ENCODE measurements around the gene LSAMP.

Gene LSAMP

DNA sequence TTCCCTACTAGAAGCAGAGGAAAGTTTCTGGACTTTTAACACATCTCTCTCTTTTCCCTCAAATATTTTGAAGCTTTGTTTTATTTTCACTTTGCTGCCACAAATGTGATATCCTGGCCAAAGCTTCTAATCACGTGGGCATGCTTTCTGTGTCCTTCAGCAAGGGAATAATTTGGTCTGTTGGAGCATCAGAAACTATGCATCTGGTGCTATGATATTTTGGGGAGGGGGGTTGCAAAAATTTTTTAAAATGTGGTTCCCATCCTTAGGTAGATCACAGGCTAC, 567.7 kb downstream of the LSAMP start:
- TF ChIP-seq, protein P1, sequence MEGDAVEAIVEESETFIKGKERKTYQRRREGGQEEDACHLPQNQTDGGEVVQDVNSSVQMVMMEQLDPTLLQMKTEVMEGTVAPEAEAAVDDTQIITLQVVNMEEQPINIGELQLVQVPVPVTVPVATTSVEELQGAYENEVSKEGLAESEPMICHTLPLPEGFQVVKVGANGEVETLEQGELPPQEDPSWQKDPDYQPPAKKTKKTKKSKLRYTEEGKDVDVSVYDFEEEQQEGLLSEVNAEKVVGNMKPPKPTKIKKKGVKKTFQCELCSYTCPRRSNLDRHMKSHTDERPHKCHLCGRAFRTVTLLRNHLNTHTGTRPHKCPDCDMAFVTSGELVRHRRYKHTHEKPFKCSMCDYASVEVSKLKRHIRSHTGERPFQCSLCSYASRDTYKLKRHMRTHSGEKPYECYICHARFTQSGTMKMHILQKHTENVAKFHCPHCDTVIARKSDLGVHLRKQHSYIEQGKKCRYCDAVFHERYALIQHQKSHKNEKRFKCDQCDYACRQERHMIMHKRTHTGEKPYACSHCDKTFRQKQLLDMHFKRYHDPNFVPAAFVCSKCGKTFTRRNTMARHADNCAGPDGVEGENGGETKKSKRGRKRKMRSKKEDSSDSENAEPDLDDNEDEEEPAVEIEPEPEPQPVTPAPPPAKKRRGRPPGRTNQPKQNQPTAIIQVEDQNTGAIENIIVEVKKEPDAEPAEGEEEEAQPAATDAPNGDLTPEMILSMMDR (IDR thresholded peaks at IDR 0.05; ENCODE audit: control insufficient read depth, insufficient read depth, low read depth, low read length, missing control alignments): no peak
- no peak for DNase-seq (ENCODE audit: low read depth)
- no peak overlapping the region for H3K4me3 ChIP-seq (ENCODE audit: control insufficient read depth, low read depth, low read length)

DNA sequence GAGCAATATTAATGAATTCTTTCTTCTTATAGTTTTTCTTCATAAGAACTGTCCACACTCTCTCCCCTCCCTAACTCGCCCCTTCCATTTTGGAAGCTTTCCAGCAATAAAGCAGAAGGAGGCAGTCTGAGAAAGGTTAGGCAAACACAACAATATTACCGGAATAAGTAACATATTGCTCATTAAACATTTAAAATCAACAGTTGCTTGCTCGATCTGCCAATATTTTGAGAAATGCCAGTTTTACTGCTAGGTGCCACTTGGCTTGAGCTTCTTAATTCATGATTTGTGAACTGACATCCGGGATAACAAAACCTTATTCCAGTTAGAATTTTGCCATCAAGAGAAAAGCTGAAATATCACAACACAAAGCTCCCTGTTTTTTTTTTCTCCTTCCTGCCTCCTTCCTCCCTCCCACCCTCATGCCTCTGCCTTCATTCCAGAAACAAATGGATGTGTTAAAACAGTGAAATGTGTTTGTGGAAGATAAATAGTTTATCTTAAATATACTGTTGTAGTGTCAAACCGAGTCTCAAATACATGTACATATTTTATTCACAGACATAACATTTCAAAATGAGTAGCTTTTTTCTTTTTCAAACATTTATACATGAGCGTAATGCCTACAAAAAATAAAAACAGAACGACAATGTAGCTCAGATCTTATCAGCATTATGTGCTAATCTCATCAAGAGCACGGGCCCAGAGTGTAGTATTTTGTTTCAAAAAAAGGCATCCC, 568.2 kb downstream of the LSAMP start:
- TF ChIP-seq, protein P1 (IDR thresholded peaks at IDR 0.05; ENCODE audit: control insufficient read depth, insufficient read depth, low read depth, low read length, missing control alignments): no peak
- DNase-seq (ENCODE audit: low read depth): no peak
- no peak overlapping the region for H3K4me3 ChIP-seq (ENCODE audit: control insufficient read depth, low read depth, low read length)

DNA sequence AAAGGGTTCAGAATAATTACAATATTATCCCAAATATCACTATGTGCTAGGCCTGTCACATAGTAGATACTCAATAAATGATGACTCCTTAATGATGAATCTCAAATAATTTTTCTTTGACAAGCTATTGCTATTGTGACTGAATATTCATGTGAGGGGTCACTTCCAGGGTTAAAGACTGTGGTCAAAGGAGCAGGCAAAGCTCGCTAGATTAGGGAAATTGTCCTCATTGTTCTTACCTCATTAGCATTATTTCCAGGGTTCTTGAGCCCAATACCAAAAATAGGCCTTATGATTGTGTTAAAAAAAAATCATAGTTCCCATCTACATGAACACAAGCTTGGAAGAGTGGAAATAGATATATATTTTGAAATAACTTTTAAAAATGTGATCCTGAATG, 569.8 kb downstream of the LSAMP start:
- DNase-seq (ENCODE audit: low read depth): no peak
- TF ChIP-seq, protein P1 (IDR thresholded peaks at IDR 0.05; ENCODE audit: control insufficient read depth, insufficient read depth, low read depth, low read length, missing control alignments): no peak
- H3K4me3 ChIP-seq (ENCODE audit: control insufficient read depth, low read depth, low read length): no peak overlapping the region

DNA sequence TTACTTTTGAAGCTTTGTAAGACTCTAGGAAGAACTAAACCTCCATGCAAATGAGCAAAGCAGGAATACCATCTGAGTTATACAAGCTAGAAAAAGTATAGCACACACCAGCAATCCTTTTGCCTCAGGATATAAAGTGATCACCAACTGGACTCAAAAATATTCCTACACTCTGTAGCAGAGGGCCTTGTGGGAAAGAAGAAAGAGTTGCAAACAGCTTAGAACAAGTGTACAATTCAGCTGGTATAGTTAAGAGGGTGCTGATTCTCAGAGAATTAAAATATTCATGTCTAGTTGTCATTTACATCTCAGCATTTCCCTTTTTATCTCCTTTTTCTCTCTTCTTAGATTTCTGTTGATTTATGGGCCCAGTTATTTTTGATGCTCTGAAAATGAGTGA, 573.6 kb downstream of the LSAMP start:
- TF ChIP-seq, protein P1 (IDR thresholded peaks at IDR 0.05; ENCODE audit: control insufficient read depth, insufficient read depth, low read depth, low read length, missing control alignments): no peak
- no peak for DNase-seq (ENCODE audit: low read depth)
- no peak overlapping the region for H3K4me3 ChIP-seq (ENCODE audit: control insufficient read depth, low read depth, low read length)

DNA sequence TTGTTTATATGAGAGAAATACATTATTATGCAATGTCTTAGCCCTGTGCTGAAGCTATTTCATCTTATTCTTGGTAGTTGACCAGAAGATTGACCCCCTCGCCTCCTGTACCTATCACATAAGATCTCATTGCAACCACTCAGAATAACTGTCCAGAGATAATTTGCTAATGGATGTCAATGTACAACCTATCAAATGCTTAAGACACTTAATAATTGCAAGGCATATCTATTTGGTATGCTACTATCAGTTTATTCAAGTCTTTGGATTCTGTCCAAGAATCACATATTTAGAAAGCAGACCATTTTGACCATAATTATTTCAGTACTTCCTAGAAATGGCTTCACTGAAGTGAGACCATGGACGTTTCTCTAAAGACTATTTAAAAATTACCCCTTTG, 580.4 kb downstream of the LSAMP start:
- DNase-seq (ENCODE audit: low read depth): no peak
- TF ChIP-seq, protein P1 (IDR thresholded peaks at IDR 0.05; ENCODE audit: control insufficient read depth, insufficient read depth, low read depth, low read length, missing control alignments): no peak
- no peak overlapping the region for H3K4me3 ChIP-seq (ENCODE audit: control insufficient read depth, low read depth, low read length)

DNA sequence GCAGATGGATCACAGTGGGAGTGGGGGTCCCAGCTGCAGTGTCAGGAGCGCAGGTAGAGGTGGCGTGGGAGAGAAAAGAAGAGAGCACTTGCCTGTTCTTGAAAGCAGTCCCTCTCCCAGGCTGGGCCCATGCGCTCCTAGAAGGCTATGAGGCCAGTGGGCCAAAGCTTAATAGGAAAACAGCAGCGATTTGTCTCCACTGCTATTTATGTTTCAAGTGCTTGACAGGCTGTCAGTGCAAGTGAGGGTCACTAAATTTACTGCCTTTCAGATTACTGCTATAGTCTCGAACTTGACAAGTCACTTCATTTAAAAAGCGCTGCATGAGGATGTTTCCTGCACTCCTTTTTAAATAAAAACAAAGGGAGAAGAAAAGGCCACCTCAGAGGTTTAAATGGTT, 582.4 kb downstream of the LSAMP start:
- TF ChIP-seq, protein P1 (IDR thresholded peaks at IDR 0.05; ENCODE audit: control insufficient read depth, insufficient read depth, low read depth, low read length, missing control alignments): no peak
- no peak overlapping the region for H3K4me3 ChIP-seq (ENCODE audit: control insufficient read depth, low read depth, low read length)
- DNase-seq (ENCODE audit: low read depth): no peak

DNA sequence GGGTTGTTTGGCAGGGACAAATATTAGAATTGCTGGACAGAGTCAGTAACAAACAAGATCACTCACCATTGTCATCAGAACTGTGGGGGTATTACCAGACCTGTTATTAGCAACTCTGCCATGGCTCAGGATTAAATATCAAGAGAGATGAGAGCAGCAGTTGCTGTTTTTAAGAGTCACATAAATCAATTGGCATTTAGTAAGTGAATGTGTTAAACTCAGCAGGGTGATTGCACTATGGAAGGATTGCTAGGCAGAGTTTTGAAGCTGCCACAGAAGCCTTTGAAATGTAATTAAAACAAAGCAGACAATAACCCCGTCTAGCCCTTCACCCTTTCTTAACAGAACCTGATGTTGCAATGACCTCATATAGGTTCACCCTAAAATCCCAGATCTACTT, 583.2 kb downstream of the LSAMP start:
- DNase-seq (ENCODE audit: low read depth): no peak
- TF ChIP-seq, protein P1 (IDR thresholded peaks at IDR 0.05; ENCODE audit: control insufficient read depth, insufficient read depth, low read depth, low read length, missing control alignments): no peak
- no peak overlapping the region for H3K4me3 ChIP-seq (ENCODE audit: control insufficient read depth, low read depth, low read length)
